CD14-positive monocyte (primary cell): Measurements from ENCODE around the gene AFG1L. TPM values are rescaled to one million over a fixed set of nuclear protein-coding genes. Genes with fewer than 3 reads are reported as not detected.

Experiments used
- DNase-seq, 3 donors: peaks; one replicate each; pipeline ENCODE4 v3.0.0-alpha.2; 2011 to 2022
- H2AFZ ChIP-seq: 2 replicates; pipeline ENCODE4 v1.6.0; 2012; ENCODE audit warnings: mild to moderate bottlenecking, low read depth, low read length, inconsistent platforms; ENCODE audit not compliant: insufficient read depth, poor library complexity, severe bottlenecking
- H3K27ac ChIP-seq, 2 donors: 1 replicate in 1 of 2; 2 replicates in 1 of 2; pipeline ENCODE4 v1.5.1; 2012 to 2013; ENCODE audit warnings: low read length in 2 of 2, control low read depth in 1 of 2, inconsistent platforms in 1 of 2, low read depth in 1 of 2, mild to moderate bottlenecking in 1 of 2
- H3K27me3 ChIP-seq, 2 donors: one replicate each; pipeline versions ENCODE4 v1.6.0 to v1.6.1; 2011 to 2013; ENCODE audit warnings: low read length in 2 of 2; ENCODE audit not compliant: control insufficient read depth in 2 of 2, insufficient read depth in 2 of 2
- H3K36me3 ChIP-seq, 2 donors: replicated peaks in 1 of 2; 1 replicate in 1 of 2; 2 replicates in 1 of 2; pipeline versions ENCODE4 v1.5.1 to v1.6.1; 2012 to 2013; ENCODE audit warnings: low read length in 2 of 2, control low read depth in 1 of 2, inconsistent platforms in 1 of 2, mild to moderate bottlenecking in 1 of 2; ENCODE audit not compliant: insufficient read depth in 2 of 2, control insufficient read depth in 1 of 2
- H3K4me1 ChIP-seq, 2 donors: 1 replicate in 1 of 2; 2 replicates in 1 of 2; pipeline versions ENCODE4 v1.5.1 to v1.6.1; 2012 to 2013; ENCODE audit warnings: low read length in 2 of 2, control low read depth in 1 of 2, inconsistent platforms in 1 of 2, mild to moderate bottlenecking in 1 of 2, moderate library complexity in 1 of 2; ENCODE audit not compliant: insufficient read depth in 2 of 2, control insufficient read depth in 1 of 2
- H3K4me2 ChIP-seq: replicated peaks from 2 replicates; pipeline ENCODE3; 2012; ENCODE audit warnings: low read length, moderate library complexity, mild to moderate bottlenecking; ENCODE audit not compliant: poor library complexity, severe bottlenecking; ENCODE audit errors: extremely low read depth
- H3K4me3 ChIP-seq, 3 experiments: fragments of 200-600 bp in 1 of 3; sonication (generic) in 1 of 3; replicated peaks in 1 of 3; 1 replicate in 2 of 3; 2 replicates in 1 of 3; pipeline ENCODE4 v1.5.1; 2011 to 2013; ENCODE audit warnings: low read length in 3 of 3, mild to moderate bottlenecking in 3 of 3, control low read depth in 2 of 3, low read depth in 2 of 3, inconsistent platforms in 1 of 3, moderate library complexity in 1 of 3
- H3K79me2 ChIP-seq: 2 replicates; pipeline ENCODE4 v1.6.0; 2012; ENCODE audit warnings: mild to moderate bottlenecking, control low read depth, inconsistent platforms, low read length, moderate library complexity; ENCODE audit not compliant: insufficient read depth
- H3K9ac ChIP-seq: 2 replicates; pipeline ENCODE4 v1.6.0; 2017; ENCODE audit warnings: low read length, mild to moderate bottlenecking; ENCODE audit not compliant: insufficient read depth, poor library complexity, severe bottlenecking
- H3K9me3 ChIP-seq, 2 donors: replicated peaks in 1 of 2; 1 replicate in 1 of 2; 2 replicates in 1 of 2; pipeline versions ENCODE4 v1.5.1 to v1.6.1; 2012 to 2013; ENCODE audit warnings: low read length in 2 of 2, control low read depth in 1 of 2; ENCODE audit not compliant: control insufficient read depth in 1 of 2, insufficient read depth in 1 of 2
- H4K20me1 ChIP-seq: 2 replicates; pipeline ENCODE4 v1.6.0; 2012; ENCODE audit warnings: mild to moderate bottlenecking, low read length, control low read depth, moderate library complexity; ENCODE audit not compliant: insufficient read depth
- H3K27ac Mint-ChIP-seq, 7 donors: one replicate each; pipeline ENCODE4 v1.8.0; 2020; ENCODE audit warnings: mild to moderate bottlenecking in 7 of 7, mixed read lengths in 7 of 7, moderate library complexity in 6 of 7, inconsistent platforms in 2 of 7
- H3K27me3 Mint-ChIP-seq, 3 donors: one replicate each; pipeline ENCODE4 v1.8.0; 2021 to 2022; ENCODE audit warnings: low read depth in 3 of 3, mild to moderate bottlenecking in 3 of 3, mixed read lengths in 3 of 3, moderate library complexity in 3 of 3, inconsistent platforms in 1 of 3
- H3K36me3 Mint-ChIP-seq, 2 donors: one replicate each; pipeline ENCODE4 v1.8.0; 2020; ENCODE audit warnings: mixed read lengths in 2 of 2, inconsistent platforms in 1 of 2, mild to moderate bottlenecking in 1 of 2
- H3K4me1 Mint-ChIP-seq: one replicate; pipeline ENCODE4 v1.8.0; 2020; ENCODE audit warnings: mild to moderate bottlenecking, mixed read lengths
- H3K4me3 Mint-ChIP-seq, 2 donors: one replicate each; pipeline ENCODE4 v1.8.0; 2020; ENCODE audit warnings: mild to moderate bottlenecking in 2 of 2, mixed read lengths in 2 of 2, moderate library complexity in 1 of 2
- H3K9me3 Mint-ChIP-seq, 7 donors: one replicate each; pipeline ENCODE4 v1.8.0; 2020 to 2022; ENCODE audit warnings: mixed read lengths in 7 of 7, mild to moderate bottlenecking in 6 of 7, moderate library complexity in 6 of 7, inconsistent platforms in 2 of 7
- WGBS: methylation state at CpG from one replicate; pipeline ENCODE4 v1.1.5; 2013; ENCODE audit warnings: missing lambda C conversion rate; ENCODE audit not compliant: insufficient coverage; 5-methylcytosine and 5-hydroxymethylcytosine counted together
- intact Hi-C, 2 donors: fragments of 100-400 bp; cut with micrococcal nuclease; formaldehyde crosslinking; loops; one replicate each; pipeline versions ENCODE4 v1.15.0 to v1.15.1; 2023
- polyA plus RNA-seq, 3 donors: library from polyadenylated mRNA; depleted of rRNA in 1 of 3; unstranded in 2 of 3; stranded (reverse) in 1 of 3; fragments of 300-500 nt in 2 of 3; fragments of >200 nt in 1 of 3; fragmentation: Illumina TruSeq in 2 of 3; gene quantifications; 1 replicate in 2 of 3; 2 replicates in 1 of 3; pipeline ENCODE4 v1.2.3, GENCODE V29; 2012 to 2021
- small RNA-seq: library from RNA; depleted of rRNA; stranded (forward); fragments of <200 nt; gene quantifications from one replicate; pipeline ENCODE3, GENCODE V24; 2012; ENCODE audit warnings: low read depth; ENCODE audit not compliant: insufficient read length
- TF ChIP-seq, protein P1 (sequence below): fragments of 200-600 bp; IDR thresholded peaks from one replicate; pipeline ENCODE4 v1.8.0; 2022; ENCODE audit warnings: antibody characterized with exemption, mild to moderate bottlenecking

The AFG1L gene
- polyA plus RNA-seq, 3 donors: 0.95 to 2.8 (median 2.7) TPM

DNA sequence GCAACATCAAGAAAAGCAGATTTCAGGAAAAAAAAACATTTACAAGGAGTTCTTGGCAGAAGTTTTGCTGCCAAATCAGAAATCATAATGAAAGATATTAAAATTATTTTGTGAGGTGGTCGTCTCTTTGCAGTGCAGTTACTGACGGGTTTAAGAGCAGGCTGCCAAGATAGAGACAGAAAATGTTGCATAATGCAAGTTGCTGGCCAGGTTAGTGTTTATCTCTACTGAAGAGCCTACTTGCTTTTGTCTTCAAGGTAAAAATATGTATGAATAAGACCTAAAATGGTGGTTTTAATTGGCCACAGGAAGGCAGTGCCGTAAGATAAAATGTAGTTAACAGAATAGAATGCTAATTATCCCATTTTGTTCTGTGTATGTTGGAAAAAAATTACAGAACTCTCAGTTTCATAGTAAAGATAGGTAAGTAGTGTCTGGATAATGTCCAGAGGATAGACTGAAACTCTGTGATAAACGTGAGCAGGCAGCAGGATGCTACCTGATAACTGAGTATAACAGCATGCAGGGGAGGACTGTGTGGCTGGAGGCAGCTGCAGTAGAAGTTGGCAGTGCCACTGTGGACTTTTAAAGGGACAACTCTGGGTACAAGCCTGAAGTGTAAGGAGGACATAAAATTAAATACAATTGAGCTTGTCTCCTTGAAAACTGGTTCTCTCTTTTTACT is 279.7 kb downstream of the AFG1L start:
- no peak overlapping the region for H3K27ac ChIP-seq
- peaks cover 92% of the 10 kb centered on the region for H3K79me2 ChIP-seq
- H3K36me3 ChIP-seq: peaks cover 21 to 55% of the 10 kb centered on the region in 2 donors
- peaks cover 0 to 5% (median 0%) of the 10 kb centered on the region in 3 donors for H3K27me3 Mint-ChIP-seq
- H3K36me3 Mint-ChIP-seq: peaks cover 53 to 68% of the 10 kb centered on the region in 2 donors
- peaks cover 98% of the 10 kb centered on the region for H4K20me1 ChIP-seq
- TF ChIP-seq, protein P1, sequence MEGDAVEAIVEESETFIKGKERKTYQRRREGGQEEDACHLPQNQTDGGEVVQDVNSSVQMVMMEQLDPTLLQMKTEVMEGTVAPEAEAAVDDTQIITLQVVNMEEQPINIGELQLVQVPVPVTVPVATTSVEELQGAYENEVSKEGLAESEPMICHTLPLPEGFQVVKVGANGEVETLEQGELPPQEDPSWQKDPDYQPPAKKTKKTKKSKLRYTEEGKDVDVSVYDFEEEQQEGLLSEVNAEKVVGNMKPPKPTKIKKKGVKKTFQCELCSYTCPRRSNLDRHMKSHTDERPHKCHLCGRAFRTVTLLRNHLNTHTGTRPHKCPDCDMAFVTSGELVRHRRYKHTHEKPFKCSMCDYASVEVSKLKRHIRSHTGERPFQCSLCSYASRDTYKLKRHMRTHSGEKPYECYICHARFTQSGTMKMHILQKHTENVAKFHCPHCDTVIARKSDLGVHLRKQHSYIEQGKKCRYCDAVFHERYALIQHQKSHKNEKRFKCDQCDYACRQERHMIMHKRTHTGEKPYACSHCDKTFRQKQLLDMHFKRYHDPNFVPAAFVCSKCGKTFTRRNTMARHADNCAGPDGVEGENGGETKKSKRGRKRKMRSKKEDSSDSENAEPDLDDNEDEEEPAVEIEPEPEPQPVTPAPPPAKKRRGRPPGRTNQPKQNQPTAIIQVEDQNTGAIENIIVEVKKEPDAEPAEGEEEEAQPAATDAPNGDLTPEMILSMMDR: no peak
- intact Hi-C loops: no loop called here
- H3K27ac Mint-ChIP-seq: peak overlapping the region in 1 of 7 donors; percentile 62
- H3K4me1 Mint-ChIP-seq: peaks cover 63% of the 10 kb centered on the region
- no peak overlapping the region for H3K4me3 Mint-ChIP-seq
- no peaks in the 10 kb centered on the region for H3K9me3 ChIP-seq
- DNase-seq: no peak
- peaks cover 26 to 31% of the 10 kb centered on the region in 2 donors for H3K4me1 ChIP-seq
- 63% methylated on average over 2 of the region's 4 CpGs for WGBS
- no peaks in the 10 kb centered on the region for H3K9me3 Mint-ChIP-seq
- H3K27me3 ChIP-seq: no peaks in the 10 kb centered on the region
- no peak overlapping the region for H3K9ac ChIP-seq
- no peak overlapping the region for H2AFZ ChIP-seq
- H3K4me3 ChIP-seq: no peak overlapping the region
- H3K4me2 ChIP-seq: no peak overlapping the region

Small RNA genes lying within 50 kb of the gene (small RNA-seq; reads per million reads assigned to genes)
- gene AL356121.1: not detected
- not detected for gene AL391646.1
- not detected for gene RNA5SP212
- not detected for gene RNU6-1144P
- gene RNU6-770P: not detected
- gene Z98742.2: not detected

Other genes with a start within 250 kb of the AFG1L start
- 10 to 100 TPM; 13.4 to 60.1 (median 49.7) TPM for gene OSTM1, start 220.3 kb upstream of the AFG1L start, polyA plus RNA-seq
- not detected for gene NR2E1, start 129.0 kb upstream of the AFG1L start, polyA plus RNA-seq
- gene SNX3, start 34.0 kb upstream of the AFG1L start, polyA plus RNA-seq: 100 to 1,000 TPM; 134 to 441 (median 394) TPM